GM13976 (cell line): ENCODE data around the gene FASTKD3.

Source experiments
- DNase-seq: peaks from one replicate; pipeline ENCODE4 v3.0.0; 2012; ENCODE audit warnings: low spot score
- in situ Hi-C: fragments of 300-500 bp; cut with MboI; formaldehyde crosslinking; loops from one replicate; pipeline ENCODE4 v1.12.0; 2022; ENCODE audit warnings: low sequenced_read_pairs, mixed read lengths, inconsistent platforms; ENCODE audit not compliant: unreplicated experiment
- TF ChIP-seq, protein P1 (sequence below): IDR thresholded peaks from 2 replicates; pipeline ENCODE4 v1.5.1; 2012; ENCODE audit warnings: borderline replicate concordance, mild to moderate bottlenecking; ENCODE audit not compliant: insufficient read depth; ENCODE audit errors: extremely low read depth, missing control alignments, control extremely low read depth

Gene FASTKD3

GRCh38 chr5:7827610-7828009 lies 41.2 kb downstream of the FASTKD3 start:
- DNase-seq: no peak
- TF ChIP-seq, protein P1, sequence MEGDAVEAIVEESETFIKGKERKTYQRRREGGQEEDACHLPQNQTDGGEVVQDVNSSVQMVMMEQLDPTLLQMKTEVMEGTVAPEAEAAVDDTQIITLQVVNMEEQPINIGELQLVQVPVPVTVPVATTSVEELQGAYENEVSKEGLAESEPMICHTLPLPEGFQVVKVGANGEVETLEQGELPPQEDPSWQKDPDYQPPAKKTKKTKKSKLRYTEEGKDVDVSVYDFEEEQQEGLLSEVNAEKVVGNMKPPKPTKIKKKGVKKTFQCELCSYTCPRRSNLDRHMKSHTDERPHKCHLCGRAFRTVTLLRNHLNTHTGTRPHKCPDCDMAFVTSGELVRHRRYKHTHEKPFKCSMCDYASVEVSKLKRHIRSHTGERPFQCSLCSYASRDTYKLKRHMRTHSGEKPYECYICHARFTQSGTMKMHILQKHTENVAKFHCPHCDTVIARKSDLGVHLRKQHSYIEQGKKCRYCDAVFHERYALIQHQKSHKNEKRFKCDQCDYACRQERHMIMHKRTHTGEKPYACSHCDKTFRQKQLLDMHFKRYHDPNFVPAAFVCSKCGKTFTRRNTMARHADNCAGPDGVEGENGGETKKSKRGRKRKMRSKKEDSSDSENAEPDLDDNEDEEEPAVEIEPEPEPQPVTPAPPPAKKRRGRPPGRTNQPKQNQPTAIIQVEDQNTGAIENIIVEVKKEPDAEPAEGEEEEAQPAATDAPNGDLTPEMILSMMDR: no peak
- in situ Hi-C loops: no loop called here

DNA sequence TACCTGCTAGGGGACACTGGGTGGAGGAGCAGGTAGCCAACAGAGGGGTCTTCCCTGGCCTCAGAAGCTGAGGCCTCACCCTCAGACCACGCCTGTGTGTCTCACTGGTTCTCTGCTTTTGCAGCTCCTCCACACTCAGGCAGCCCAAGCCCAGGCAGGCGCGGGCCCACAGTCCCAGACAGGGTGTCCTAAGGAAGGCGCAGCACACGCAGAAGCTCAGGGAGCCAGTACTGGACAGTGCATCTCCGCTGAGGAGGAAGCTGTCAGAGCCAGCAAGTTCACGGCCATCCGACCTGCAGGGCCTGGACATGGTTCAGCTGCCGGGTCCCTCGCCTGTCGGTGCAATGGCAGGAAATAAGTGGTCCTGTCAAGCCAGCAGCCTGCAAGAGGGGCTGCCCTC lies 43.2 kb downstream of the FASTKD3 start:
- no peak for DNase-seq
- in situ Hi-C loops: no loop called here
- TF ChIP-seq, protein P1: no peak

GRCh38 chr5:7824995-7825394 lies 43.8 kb downstream of the FASTKD3 start:
- DNase-seq: no peak
- in situ Hi-C loops: no loop called here
- TF ChIP-seq, protein P1: no peak

DNA sequence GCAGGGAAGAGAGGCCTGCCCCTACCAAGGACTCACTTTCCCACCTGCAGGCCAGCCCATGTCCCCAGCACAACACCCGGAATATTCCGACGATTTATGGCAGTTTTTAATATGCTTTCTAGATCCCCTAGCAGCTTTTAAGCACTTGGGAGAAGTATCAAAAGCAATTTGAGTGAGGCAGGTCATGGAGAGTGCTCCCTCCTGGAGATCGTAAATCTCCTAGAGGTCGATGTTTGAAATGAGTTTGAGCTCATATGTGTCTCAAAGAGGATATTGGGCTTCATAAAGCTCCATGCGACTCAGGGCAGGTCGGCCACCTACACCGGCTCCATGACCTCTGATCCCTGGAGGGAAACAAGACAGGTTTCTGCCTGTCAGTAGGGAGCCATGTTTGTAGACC lies 45.2 kb downstream of the FASTKD3 start:
- in situ Hi-C loops: no loop called here
- TF ChIP-seq, protein P1: no peak
- DNase-seq: no peak

DNA sequence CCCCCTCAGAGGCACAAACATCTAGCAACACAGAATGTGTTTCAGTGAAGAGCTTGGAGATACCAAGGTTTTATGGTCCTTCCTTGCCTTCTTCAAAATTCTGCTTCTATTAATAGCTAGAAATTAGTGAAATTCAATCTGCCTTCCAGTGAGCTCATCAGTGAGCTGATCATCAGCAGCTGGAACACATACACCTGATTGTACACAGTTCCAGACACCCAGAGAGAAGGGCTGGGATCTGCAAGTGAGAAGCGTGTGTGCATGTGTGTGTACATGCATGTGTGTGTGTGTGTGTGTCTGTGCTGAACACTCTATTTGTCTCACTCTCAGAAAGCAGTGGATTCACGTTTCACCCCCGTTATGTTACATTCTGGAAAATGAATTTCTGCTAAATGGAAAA lies 46.4 kb downstream of the FASTKD3 start:
- in situ Hi-C loops: no loop called here
- DNase-seq: no peak
- TF ChIP-seq, protein P1: no peak

DNA sequence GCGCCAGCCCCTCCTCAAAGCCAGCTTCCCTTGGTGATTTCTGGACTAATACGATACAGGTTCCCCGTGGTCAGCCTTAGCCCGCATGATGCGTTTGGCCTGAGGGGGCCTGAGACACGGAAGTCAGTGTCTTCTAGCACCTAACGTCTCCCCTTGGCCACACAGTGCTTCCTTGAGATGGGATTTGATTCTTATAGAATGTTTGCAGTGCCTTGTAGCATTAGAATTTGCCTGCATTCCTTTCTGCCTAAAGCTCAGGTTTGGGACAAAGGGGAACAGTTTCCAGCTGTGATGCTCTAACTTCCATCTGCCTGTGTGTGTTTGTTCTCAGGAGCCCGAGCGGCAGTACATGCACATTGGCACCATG lies 52.3 kb downstream of the FASTKD3 start:
- DNase-seq: no peak
- in situ Hi-C loops: no loop called here

More for the DNA sequence above, 52.3 kb downstream of the FASTKD3 start:
- TF ChIP-seq, protein P1: no peak
